K562 (cell line): ENCODE measurements around the gene DMAC2. TPM values are rescaled to one million over a fixed set of nuclear protein-coding genes. Genes with fewer than 3 reads are reported as not detected.

ENCODE experiments used
- ARID1B ChIP-seq: fragments of 450-650 bp; IDR thresholded peaks from 2 replicates; pipeline ENCODE4 v1.6.1; 2016; ENCODE audit warnings: antibody characterized with exemption, mild to moderate bottlenecking, inconsistent platforms
- ARID2 ChIP-seq: fragments of 450-650 bp; IDR thresholded peaks from 2 replicates; pipeline ENCODE4 v1.6.1; 2017; ENCODE audit warnings: antibody characterized with exemption, mild to moderate bottlenecking
- CREB3L1 ChIP-seq: fragments of 450-650 bp; IDR thresholded peaks from 2 replicates; pipeline ENCODE4 v1.6.1; 2014; ENCODE audit warnings: low read depth, mild to moderate bottlenecking, moderate library complexity, borderline replicate concordance
- ELF4 ChIP-seq: fragments of 450-650 bp; formaldehyde crosslinking; IDR thresholded peaks from 2 replicates; pipeline ENCODE4 v1.4.0; 2022; ENCODE audit warnings: missing genetic modification characterization
- ESRRA ChIP-seq: fragments of 450-650 bp; IDR thresholded peaks from 2 replicates; pipeline ENCODE4 v1.6.1; 2014; ENCODE audit warnings: low read depth, mild to moderate bottlenecking, moderate library complexity, borderline replicate concordance
- FOXK2 ChIP-seq, 2 experiments: fragments of 450-650 bp; IDR thresholded peaks in 1 of 2; conservative IDR thresholded peaks in 1 of 2; 2 replicates each; pipeline ENCODE4 v1.6.1; 2016; ENCODE audit warnings: low read depth in 2 of 2, mild to moderate bottlenecking in 1 of 2
- ILF3 ChIP-seq: fragments of 450-650 bp; IDR thresholded peaks from 2 replicates; pipeline ENCODE4 v1.6.1; 2018; ENCODE audit warnings: antibody characterized with exemption, mild to moderate bottlenecking, moderate library complexity, borderline replicate concordance
- NR4A1 ChIP-seq, 2 experiments: fragments of 250-450 bp in 1 of 2; fragments of 450-650 bp in 1 of 2; sonication (Bioruptor Pico) in 1 of 2; IDR thresholded peaks; 2 replicates each; pipeline versions ENCODE4 v1.4.0 to v1.6.1; 2016 to 2020; ENCODE audit warnings: mild to moderate bottlenecking in 2 of 2, missing compliant biosample characterization in 1 of 2, missing genetic modification characterization in 1 of 2, moderate library complexity in 1 of 2
- TCF3 ChIP-seq: sonication (generic); formaldehyde crosslinking; IDR thresholded peaks from 2 replicates; pipeline ENCODE4 v1.4.0; 2020; ENCODE audit warnings: mild to moderate bottlenecking, missing genetic modification reagents
- TRIM25 ChIP-seq: fragments of 450-650 bp; IDR thresholded peaks from 2 replicates; pipeline ENCODE4 v1.7.0; 2016; ENCODE audit warnings: borderline replicate concordance
- USF2 ChIP-seq: sonication (generic); formaldehyde crosslinking; IDR thresholded peaks from 2 replicates; pipeline ENCODE4 v1.5.0; 2020; ENCODE audit warnings: missing genetic modification reagents
- YY1 ChIP-seq, 3 experiments: IDR thresholded peaks; 2 replicates each; pipeline ENCODE4 v1.6.1; 2011; ENCODE audit warnings: low read length in 2 of 3, mild to moderate bottlenecking in 2 of 3, moderate library complexity in 2 of 3, borderline replicate concordance in 1 of 3, control low read depth in 1 of 3, low read depth in 1 of 3; ENCODE audit not compliant: insufficient read depth in 3 of 3, insufficient replicate concordance in 2 of 3, control insufficient read depth in 1 of 3, insufficient read length in 1 of 3; ENCODE audit errors: extremely low read depth in 1 of 3
- ZNF507 ChIP-seq: conservative IDR thresholded peaks from 2 replicates; pipeline ENCODE4 v1.6.1; 2017; ENCODE audit warnings: missing genetic modification characterization, missing compliant biosample characterization
- ZNF512 ChIP-seq: IDR thresholded peaks from 2 replicates; pipeline ENCODE4 v1.6.1; 2016; ENCODE audit warnings: missing genetic modification characterization, missing compliant biosample characterization
- ZSCAN32 ChIP-seq: fragments of 450-650 bp; formaldehyde crosslinking; IDR thresholded peaks from 2 replicates; pipeline ENCODE4 v1.4.0; 2020; ENCODE audit warnings: mild to moderate bottlenecking, moderate library complexity
- polyA plus RNA-seq, 8 experiments: library from polyadenylated mRNA; depleted of rRNA in 4 of 8; stranded (reverse) in 5 of 8; unstranded in 3 of 8; fragments of >200 nt; fragmentation: Nextera tagmentation in 2 of 8; fragmentation: Illumina TruSeq in 1 of 8; extraction: Ambion mirVana in 2 of 8; extraction: Trizol in 1 of 8; gene quantifications; 2 replicates each; pipeline versions ENCODE4 v1.2.1 to v1.2.3, GENCODE V29; 2011 to 2014; ENCODE audit warnings: inconsistent platforms in 1 of 8, missing spikeins in 1 of 8
- total RNA-seq, 7 experiments: library from RNA; depleted of rRNA in 6 of 7; stranded (reverse); fragments of >200 nt in 6 of 7; fragmentation: Illumina TruSeq in 2 of 7; extraction: Trizol in 2 of 7; gene quantifications; 2 replicates each; pipeline versions ENCODE4 v1.2.1 to v1.2.3, GENCODE V29; 2011 to 2021; ENCODE audit warnings: low replicate concordance in 1 of 7

The DMAC2 gene
- total and polyA plus RNA-seq, 9 of the 15 experiments (the other 6 are each of a cell fraction or from before 2014, with no cell fraction given): 12.9 to 61.2 (median 43.1) TPM

- TF ChIP-seq TRIM25: no peak
- 0 out of 2 replicates have a peak, but pooled peaks have one; percentile 8 for TF ChIP-seq ARID1B
- peak; percentile 85 for TF ChIP-seq USF2 (CRISPR knock-in tag)
- peak; percentile 99 to 100 for TF ChIP-seq FOXK2 (conservative IDR thresholded peaks at IDR 0.05 in 1 of 2, IDR thresholded peaks at IDR 0.05 in 1 of 2; ENCODE audit: low read depth in 2 of 2)
- peak; percentile 57; the same call in 1 of the 2 replicates for TF ChIP-seq ESRRA
- TF ChIP-seq NR4A1 (CRISPR knock-in tag; IDR thresholded peaks at IDR 0.05): no peak
- no peak for TF ChIP-seq NR4A1 (tag; IDR thresholded peaks at IDR 0.05)
- TF ChIP-seq ZNF512 (tag): no peak
- TF ChIP-seq ILF3: peak; percentile 63; the same call in 1 of the 2 replicates
- 0 out of 2 replicates have a peak, but pooled peaks have one; percentile 36 for TF ChIP-seq ZSCAN32 (CRISPR knock-in tag)
- peak; percentile 77 to 94 (median 93) for TF ChIP-seq YY1 (IDR thresholded peaks at IDR 0.05; ENCODE audit: borderline replicate concordance in 1 of 3, control insufficient read depth in 1 of 3, extremely low read depth in 1 of 3, insufficient read depth in 3 of 3, insufficient read length in 1 of 3, insufficient replicate concordance in 2 of 3, low read depth in 1 of 3, low read length in 2 of 3)
- no peak; the same call in 1 of the 2 replicates for TF ChIP-seq CREB3L1
- no peak; the same call in 1 of the 2 replicates for TF ChIP-seq TCF3 (CRISPR knock-in tag)
- TF ChIP-seq ARID2: no peak
- 0 out of 2 replicates have a peak, but pooled peaks have one; percentile 39 for TF ChIP-seq ELF4 (CRISPR knock-in tag)
- no peak for TF ChIP-seq ZNF507 (tag)
These were observed 42.3 kb downstream of the DMAC2 start, which contains the start of the genes BCKDHA and EXOSC5 (continued) for GRCh38 chr19:41397086-41398049.
